ENCODE data around the gene NOXA1. TPM values are rescaled to one million over a fixed set of nuclear protein-coding genes. Genes with fewer than 3 reads are reported as not detected.

NOXA1 gene
- polyA plus RNA-seq, 1 experiment = 0.32 TPM

- Histone ChIP-seq H3K27me3 (ENCODE audit: control insufficient read depth, insufficient read depth, low read length) (no peaks in the 10 kb centered on the region), H3K36me3 (ENCODE audit: control insufficient read depth, insufficient read depth, low read length) (peaks cover 10% of the 10 kb centered on the region), H3K4me3 (ENCODE audit: low read depth, low read length) (no peak overlapping the region)
- ChIA-PET POLR2A (no interaction called here), CTCF (interaction anchor here (0.7 to 2.9 kb wide), 15 partner anchors 8 to 211 kb away, joined by 3 to 13 read pairs (median 4); partner anchors contain the start of genes EXD3, NOXA1, NRARP and NSMF)
- peak; percentile 91 for TF ChIP-seq CTCF (IDR thresholded peaks at IDR 0.05; ENCODE audit: insufficient read depth, low read depth, low read length)
- DNase-seq (ENCODE audit: low read depth) = peak; percentile 31
Observed at GRCh38 chr9:137445275-137445807, 22.1 kb downstream of the NOXA1 start.

GRCh38 chr9:137445930-137446431, 22.8 kb downstream of the NOXA1 start:
- H3K27me3 ChIP-seq (ENCODE audit: control insufficient read depth, insufficient read depth, low read length) = no peaks in the 10 kb centered on the region
- no peak for DNase-seq (ENCODE audit: low read depth)
- no peak overlapping the region for H3K4me3 ChIP-seq (ENCODE audit: low read depth, low read length)
- TF ChIP-seq CTCF (IDR thresholded peaks at IDR 0.05; ENCODE audit: insufficient read depth, low read depth, low read length) = no peak
- ChIA-PET CTCF (interaction anchor here (0.7 to 2.9 kb wide), 13 partner anchors 9 to 169 kb away, joined by 3 to 13 read pairs (median 4); partner anchors contain the start of genes EXD3, NOXA1, NRARP and NSMF), POLR2A (no interaction called here)
- H3K36me3 ChIP-seq (ENCODE audit: control insufficient read depth, insufficient read depth, low read length) = peaks cover 10% of the 10 kb centered on the region

- Histone ChIP-seq H3K4me3 (ENCODE audit: low read depth, low read length) (no peak overlapping the region), H3K27me3 (ENCODE audit: control insufficient read depth, insufficient read depth, low read length) (no peaks in the 10 kb centered on the region), H3K36me3 (ENCODE audit: control insufficient read depth, insufficient read depth, low read length) (peaks cover 10% of the 10 kb centered on the region)
- TF ChIP-seq CTCF (IDR thresholded peaks at IDR 0.05; ENCODE audit: insufficient read depth, low read depth, low read length) = no peak
- CTCF ChIA-PET = interaction anchor here (0.8 to 1.7 kb wide), 3 partner anchors 16 to 164 kb away, joined by 3 to 8 read pairs (median 5); partner anchors contain the start of gene EXD3
- no peak for DNase-seq (ENCODE audit: low read depth)
- POLR2A ChIA-PET = no interaction called here
Observed at GRCh38 chr9:137446851-137447471, 23.8 kb downstream of the NOXA1 start.

GRCh38 chr9:137447722-137448601, 24.8 kb downstream of the NOXA1 start:
- CTCF ChIA-PET = interaction anchor here (0.5 to 1.3 kb wide), 3 partner anchors 21 to 84 kb away, joined by 3 to 5 read pairs (median 3); partner anchors contain the start of gene EXD3
- TF ChIP-seq CTCF (IDR thresholded peaks at IDR 0.05; ENCODE audit: insufficient read depth, low read depth, low read length) = no peak
- H3K27me3 ChIP-seq (ENCODE audit: control insufficient read depth, insufficient read depth, low read length) = no peaks in the 10 kb centered on the region
- H3K4me3 ChIP-seq (ENCODE audit: low read depth, low read length) = no peak overlapping the region
- POLR2A ChIA-PET = no interaction called here
- peaks cover 16% of the 10 kb centered on the region for H3K36me3 ChIP-seq (ENCODE audit: control insufficient read depth, insufficient read depth, low read length)
- no peak for DNase-seq (ENCODE audit: low read depth)

GRCh38 chr9:137448602-137448962, 25.4 kb downstream of the NOXA1 start:
- no peak overlapping the region for H3K4me3 ChIP-seq (ENCODE audit: low read depth, low read length)
- DNase-seq (ENCODE audit: low read depth) = no peak
- POLR2A ChIA-PET = no interaction called here
- CTCF ChIA-PET = interaction anchor here (0.5 to 1.3 kb wide), 3 partner anchors 26 to 83 kb away, joined by 3 to 5 read pairs (median 4); partner anchors contain the start of genes EXD3 and NOXA1
- H3K27me3 ChIP-seq (ENCODE audit: control insufficient read depth, insufficient read depth, low read length) = no peaks in the 10 kb centered on the region
- no peak for TF ChIP-seq CTCF (IDR thresholded peaks at IDR 0.05; ENCODE audit: insufficient read depth, low read depth, low read length)
- peaks cover 18% of the 10 kb centered on the region for H3K36me3 ChIP-seq (ENCODE audit: control insufficient read depth, insufficient read depth, low read length)

Measured in BJ (cell line).